Esophagus squamous epithelium (tissue), 4 donors: ENCODE data around the gene MTCH2.

ENCODE experiments used
- CTCF ChIP-seq, 6 experiments: fragments of 450-650 bp in 4 of 6; fragments of 200-600 bp in 2 of 6; sonication (generic) in 2 of 6; IDR thresholded peaks; one replicate each; pipeline ENCODE4 v1.5.1; 2016 to 2019; ENCODE audit warnings: antibody characterized with exemption in 6 of 6, mild to moderate bottlenecking in 4 of 6, moderate library complexity in 4 of 6
- POLR2A ChIP-seq, 4 donors: fragments of 450-650 bp; IDR thresholded peaks; one replicate each; pipeline ENCODE4 v1.6.1; 2017; ENCODE audit warnings: antibody characterized with exemption in 4 of 4, mild to moderate bottlenecking in 4 of 4, moderate library complexity in 3 of 4

GRCh38 chr11:47656260-47656885 lies 14.0 kb upstream of the MTCH2 start:
- no peak for TF ChIP-seq CTCF (IDR thresholded peaks at IDR 0.05)
- no peak for TF ChIP-seq POLR2A (IDR thresholded peaks at IDR 0.05)
